NCI-H82 treated with DMSO at 0.1 percent for 48 hours (cell line): ENCODE results near the gene DIS3L2.
"Not testable (repeated sequence)": the region's sequence is repeated elsewhere in the genome, so short reads cannot be mapped to it uniquely, and the experiment has no call there.

Experiments
- DNase-seq: peaks from one replicate; lab custom pipeline; 2025; ENCODE audit not compliant: unreplicated experiment; lab: John Stamatoyannopoulos, UW

DIS3L2 gene

GRCh38 chr2:232319067-232319802 is 357.7 kb downstream of the DIS3L2 start:
- no peak for DNase-seq

GRCh38 chr2:232319803-232320442 is 358.4 kb downstream of the DIS3L2 start:
- DNase-seq = no peak

DNA sequence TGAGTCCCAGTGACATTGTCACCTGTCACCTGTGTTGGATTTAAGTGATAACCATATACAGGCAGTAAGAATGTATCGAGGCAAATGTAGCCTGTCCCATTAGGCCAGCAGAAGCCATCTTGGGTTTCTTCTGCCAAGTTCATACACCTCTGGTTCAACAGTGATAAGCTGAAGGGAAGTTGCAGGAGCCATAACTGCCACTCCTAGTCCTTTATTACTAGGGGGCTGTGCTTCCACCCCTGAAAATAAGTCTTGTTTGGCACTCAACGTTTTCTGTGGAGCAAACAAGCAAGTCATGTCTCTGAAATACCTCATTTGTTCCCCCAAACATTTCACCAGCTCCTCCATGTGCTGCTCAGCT is 358.9 kb downstream of the DIS3L2 start:
- DNase-seq = no peak

- no peak for DNase-seq
These were observed 359.8 kb downstream of the DIS3L2 start for GRCh38 chr2:232321156-232321816.

DNA sequence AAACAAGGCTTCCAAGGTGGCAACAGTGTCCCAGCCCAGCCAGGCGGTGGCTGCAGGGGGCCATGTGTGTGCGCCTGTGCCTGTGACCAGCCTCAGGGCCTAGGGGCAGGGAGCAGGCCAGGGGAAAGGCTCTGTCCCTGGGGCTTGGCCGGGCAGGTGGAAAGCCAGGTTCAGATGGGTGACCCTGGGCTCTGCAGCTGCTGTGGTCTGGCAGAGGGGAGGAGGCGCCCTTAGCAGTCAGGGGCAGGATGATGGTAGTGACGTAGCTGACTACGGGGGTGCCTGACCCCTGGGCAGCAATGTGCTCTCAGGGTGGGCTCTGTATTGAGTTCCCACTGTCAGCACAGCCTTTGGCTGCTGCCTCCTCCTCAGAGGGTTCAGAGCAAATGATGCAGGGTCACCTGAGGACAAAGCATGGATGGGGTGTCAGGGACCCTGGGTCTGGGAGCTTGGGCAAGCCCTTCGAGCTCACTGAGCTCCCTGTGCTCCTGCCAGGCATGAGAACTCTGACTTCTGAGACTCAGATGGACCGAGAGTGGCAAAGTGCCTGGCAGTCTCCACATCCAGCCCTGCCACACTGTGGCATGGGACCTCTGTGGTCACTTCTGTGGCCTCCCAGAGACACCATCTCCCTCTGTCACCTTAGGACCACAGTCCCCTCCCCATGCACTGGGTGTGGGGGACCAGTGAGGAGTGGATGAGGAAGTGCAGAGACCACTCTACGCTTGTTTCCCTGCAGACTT is 360.5 kb downstream of the DIS3L2 start:
- DNase-seq = no peak

DNA sequence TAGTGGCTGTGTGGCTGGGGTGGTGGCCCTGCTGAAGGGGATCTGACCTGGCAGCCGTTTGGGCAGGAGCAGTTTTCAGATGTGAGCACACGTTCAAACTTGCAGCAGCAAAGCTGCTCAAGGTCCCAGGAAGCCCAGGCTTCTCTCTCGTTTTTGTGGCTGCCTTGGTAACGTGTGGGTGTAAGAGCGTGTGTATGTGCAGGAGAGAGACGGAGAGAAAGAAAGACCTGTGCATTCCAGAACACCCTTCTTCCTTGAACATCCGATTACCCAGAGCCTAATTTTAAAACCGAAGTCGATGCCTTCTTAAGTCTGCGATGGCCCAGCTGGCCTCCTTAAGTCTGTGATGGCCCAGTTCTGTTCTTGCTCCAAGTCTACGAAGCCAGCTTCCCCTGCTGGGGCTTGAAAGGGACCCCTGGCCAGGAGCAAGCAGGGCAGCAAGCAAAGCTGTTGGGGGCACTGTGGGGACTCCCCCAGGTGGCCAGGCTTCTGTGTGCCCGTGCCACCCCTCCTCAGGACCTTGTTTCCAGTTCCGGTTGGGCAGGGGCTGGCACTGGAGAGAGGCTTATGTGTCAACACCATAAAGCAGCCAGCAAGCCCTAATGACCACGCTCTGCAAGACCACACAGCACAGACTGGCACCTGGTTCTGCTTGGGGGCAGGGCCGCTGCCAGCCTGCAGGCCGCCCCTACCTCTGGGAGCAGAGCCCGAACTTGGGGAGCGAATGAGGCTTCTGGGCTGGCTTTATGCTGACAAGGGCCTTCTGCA is 361.2 kb downstream of the DIS3L2 start:
- no peak for DNase-seq

- no peak for DNase-seq
These were observed 361.8 kb downstream of the DIS3L2 start for GRCh38 chr2:232323328-232323650.

DNA sequence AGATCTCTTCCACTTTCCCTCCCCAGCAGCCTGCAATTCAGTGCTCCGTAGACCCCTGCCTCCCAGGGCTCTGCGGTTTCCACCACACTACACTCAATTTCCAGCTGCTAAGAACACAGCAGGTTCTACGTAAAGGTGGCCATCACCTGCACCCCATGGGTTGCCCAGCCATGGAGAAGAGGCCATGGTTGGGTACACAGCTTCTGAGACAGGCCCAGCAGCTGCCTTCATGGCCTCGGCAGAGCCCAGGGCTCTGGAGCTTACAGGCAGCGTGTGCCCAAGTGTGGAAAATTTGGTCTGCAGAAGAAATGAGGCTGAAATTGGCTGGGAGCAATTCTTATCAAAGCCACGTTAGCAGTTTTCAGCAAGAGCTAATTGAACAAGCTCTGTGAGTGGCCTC is 362.5 kb downstream of the DIS3L2 start:
- not testable (repeated sequence) for DNase-seq

GRCh38 chr2:232324778-232325177 is 363.3 kb downstream of the DIS3L2 start:
- no peak for DNase-seq

DNA sequence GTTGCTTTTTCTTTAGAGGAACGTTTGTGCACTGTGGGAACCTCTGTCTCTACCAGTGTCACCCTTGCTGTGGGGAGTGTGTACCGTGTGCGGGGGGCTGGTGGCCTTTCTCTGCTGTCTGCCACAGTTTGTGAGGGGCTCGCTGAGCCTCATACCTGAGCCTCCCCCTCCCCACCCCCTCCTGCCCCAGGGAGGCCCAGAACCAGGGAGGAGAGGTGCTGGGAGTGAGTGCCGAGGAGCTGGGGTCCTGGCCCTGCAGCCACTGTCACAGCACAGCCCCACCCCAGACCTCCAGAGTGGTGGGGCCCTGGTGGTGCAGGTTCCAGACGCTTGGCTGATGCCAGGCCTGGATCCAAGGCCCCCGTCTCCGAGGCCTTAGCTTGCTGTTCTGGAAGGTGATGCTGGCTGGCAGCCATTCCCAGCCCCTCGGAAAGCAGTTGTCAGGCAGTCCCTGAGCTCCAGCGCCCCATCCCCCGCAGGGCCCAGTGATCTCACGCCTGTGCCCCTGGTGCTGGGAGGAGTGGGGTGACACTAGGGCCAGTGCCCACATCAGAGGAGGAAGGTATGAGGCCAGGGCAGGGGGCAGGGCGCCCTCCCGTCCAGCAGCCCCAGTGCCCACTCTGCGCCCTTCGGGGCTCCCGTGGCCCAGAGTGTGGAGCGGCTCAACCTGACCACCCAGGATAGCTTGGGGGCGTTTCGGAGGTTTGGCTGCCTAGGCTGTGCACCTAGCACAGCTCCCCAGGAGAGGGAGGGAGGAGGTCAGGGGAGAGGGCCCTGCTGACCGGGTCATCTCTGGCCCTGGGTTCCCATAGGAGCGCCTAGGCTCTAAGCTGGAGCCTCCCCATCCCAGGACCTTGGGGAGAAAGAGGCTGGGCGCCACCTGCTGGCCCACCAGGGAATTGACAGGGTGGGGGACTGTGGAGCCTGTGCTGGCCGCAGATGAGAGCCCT is 364.1 kb downstream of the DIS3L2 start:
- no peak for DNase-seq

DNA sequence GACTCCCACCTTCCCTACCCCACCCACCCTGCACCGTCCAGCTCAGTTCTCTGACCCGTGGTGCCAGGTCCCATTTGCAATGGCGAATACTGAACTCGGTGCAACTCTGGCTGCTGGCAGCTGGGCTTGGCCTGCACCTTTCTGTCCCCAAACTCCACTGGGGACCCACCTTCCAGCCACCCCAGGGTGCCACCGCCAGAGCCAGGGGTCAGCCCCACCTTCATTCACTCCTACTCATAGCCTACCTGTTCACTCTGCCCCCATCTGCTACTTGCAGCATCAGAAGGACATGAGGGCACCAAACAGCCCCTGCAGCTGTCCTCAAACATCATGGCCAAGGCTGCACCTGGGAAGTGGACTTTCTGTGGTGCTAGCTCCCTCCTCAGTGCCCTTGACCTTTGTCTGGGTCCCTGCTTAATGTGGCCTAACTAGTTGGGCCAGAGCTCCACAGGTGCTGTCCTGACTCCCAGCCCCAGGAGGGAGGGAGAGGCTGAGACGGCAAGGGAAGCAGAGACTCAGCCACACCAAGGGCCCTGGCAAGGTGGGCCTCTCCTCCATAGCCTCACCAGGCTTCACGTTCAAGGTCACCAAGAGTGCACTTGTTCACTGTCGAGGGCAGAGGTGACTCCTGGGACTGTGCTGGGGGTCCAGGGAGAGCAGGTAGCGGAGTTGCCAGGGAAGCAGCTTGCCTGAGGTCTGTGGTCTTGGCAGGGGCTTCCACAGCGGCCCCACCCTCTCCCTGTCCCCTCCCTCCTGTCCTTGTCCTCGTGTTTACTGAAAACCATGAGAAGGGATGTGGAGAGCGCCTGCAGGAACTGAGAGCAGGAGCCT is 365.0 kb downstream of the DIS3L2 start:
- not testable (repeated sequence) for DNase-seq

GRCh38 chr2:232327105-232328031 is 365.9 kb downstream of the DIS3L2 start:
- no peak for DNase-seq

DNA sequence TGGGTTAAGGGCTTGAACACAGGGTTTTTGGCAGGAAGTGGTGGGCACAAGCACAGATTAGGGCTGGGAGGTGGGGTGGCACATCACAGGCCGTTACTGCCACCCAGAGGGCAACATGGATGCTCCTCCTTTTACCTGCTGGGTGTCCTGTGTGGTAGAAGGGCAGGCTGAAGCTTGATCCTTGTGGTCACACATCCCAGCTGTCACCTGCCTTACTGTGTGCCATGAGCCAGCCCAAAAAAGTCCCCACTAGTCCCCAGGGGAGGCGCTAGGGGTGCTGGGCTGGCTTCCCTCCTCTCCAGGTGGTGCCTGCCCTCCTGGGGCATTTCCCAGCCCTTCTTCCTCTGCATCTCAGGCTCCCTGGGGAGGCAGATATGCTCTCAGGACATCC is 366.5 kb downstream of the DIS3L2 start:
- no peak for DNase-seq

- DNase-seq = no peak
These were observed 367.3 kb downstream of the DIS3L2 start for GRCh38 chr2:232328516-232329460.

DNA sequence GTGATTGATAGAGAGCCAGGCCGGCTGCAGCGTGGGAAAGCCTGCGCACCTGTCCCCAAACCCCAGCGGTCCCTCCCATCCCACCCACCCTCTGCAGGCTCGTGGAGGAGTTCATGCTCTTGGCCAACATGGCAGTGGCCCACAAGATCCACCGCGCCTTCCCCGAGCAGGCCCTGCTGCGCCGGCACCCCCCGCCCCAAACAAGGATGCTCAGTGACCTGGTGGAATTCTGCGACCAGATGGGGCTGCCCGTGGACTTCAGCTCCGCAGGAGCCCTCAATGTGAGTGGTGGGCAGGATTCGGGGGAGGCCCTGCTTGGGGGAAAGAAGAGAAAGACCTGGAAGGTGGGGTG is 368.2 kb downstream of the DIS3L2 start:
- no peak for DNase-seq

- no peak for DNase-seq
These were observed 368.8 kb downstream of the DIS3L2 start for GRCh38 chr2:232330068-232330999.
